A549 treated with dexamethasone at 1 μM for 4 hours (cell line): ENCODE data around the gene HDGF. TPM values are rescaled to one million over a fixed set of nuclear protein-coding genes. Genes with fewer than 3 reads are reported as not detected.

Experiments
- total RNA-seq: library from RNA; stranded (reverse); fragments of 200-300 nt; extraction: Qiagen RNA extraction; gene quantifications from 5 replicates; pipeline ENCODE4 v1.2.3, GENCODE V29; 2022

The HDGF gene
- total RNA-seq: 423 to 447 TPM (median 444 TPM) in 5 replicates

GRCh38 chr1:156751451-156751756 is at the start of gene HDGF:
Gene HDGF (minus strand): TSS chr1:156751675. CDS start chr1:156751429, 246 bp downstream.

DNA sequence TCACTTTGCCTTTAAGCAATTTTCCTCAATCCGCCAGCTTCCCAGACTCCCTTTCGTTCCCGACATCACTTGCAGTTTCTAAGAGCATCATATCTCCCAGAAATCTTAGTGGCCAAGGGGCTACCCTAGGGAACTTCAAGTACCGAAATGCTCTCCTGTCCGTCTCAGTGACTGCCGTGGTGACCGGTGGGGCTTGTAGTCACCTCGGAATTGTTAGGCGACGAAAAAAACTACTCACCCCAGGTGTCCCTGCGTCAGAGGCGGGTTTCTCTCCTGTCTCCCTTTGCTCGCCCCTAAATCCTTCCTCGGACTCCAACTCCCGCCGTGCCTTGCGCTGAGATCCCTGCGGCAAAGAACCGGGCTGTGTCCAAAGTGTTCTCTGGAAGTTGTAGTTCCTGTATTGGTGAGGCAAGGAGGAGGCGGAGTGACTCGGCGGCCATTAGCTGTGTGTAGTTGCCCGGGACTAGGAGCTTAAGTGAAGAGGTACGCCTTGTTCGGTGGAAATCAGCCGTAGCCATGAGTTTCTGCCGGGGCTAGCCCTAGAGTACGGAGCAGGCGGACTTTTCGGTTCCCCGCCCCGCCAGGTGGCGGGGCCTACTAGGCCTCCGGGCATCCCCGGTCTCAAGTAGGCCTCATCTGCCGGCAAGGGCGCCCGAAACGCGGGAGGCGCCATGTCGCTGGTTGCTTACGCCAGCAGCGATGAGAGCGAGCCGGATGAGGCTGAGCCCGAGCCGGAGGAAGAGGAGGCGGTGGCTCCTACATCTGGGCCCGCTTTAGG is 15.8 kb upstream of the HDGF start, which contains the start of gene PRCC:
Gene PRCC, plus strand, starts transcription at position 435 of the 778 bp plus-strand sequence. Its CDS starts 237 bp downstream, at position 672.

DNA sequence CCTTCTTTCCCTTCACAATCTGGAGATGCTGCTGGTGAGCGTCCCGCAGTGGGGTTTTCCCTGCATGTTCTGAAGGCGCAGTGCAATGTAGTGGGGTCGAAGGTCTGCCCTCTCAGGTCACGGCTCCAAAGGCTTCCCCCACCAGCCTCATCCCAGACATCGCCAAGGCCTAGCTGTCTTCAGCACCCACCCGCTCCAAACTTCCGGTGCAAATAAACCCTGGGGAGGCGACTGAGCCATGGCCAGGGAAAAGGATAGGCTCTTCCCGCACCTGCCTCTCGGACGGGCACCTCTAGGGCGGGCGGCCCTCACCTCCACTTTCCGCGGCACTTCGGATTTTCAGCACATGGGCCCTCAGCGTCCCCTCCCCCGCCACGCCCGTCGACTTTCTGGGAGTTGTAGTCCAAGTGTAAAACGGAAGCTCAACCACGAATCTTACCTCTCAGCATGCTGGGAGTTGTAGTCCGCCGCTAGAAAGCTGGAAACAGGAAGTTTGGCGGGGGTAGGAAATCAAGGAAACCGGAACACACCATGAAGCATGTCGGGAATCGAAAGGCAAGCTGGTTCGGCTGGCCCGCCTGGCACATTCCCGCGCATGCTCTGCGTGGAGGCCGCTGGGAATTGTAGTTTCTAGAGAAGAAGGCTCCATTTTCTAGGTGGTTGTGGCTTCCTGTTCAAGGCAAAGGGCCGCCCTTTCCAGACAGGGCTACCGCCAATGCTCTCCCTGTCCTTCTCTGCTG is 10.6 kb downstream of the HDGF start, which contains the start of gene MRPL24:
Gene MRPL24, minus strand, starts transcription at position 348 of the 740 bp plus-strand sequence. CDS start 2,384 bp downstream, outside the sequence.

DNA sequence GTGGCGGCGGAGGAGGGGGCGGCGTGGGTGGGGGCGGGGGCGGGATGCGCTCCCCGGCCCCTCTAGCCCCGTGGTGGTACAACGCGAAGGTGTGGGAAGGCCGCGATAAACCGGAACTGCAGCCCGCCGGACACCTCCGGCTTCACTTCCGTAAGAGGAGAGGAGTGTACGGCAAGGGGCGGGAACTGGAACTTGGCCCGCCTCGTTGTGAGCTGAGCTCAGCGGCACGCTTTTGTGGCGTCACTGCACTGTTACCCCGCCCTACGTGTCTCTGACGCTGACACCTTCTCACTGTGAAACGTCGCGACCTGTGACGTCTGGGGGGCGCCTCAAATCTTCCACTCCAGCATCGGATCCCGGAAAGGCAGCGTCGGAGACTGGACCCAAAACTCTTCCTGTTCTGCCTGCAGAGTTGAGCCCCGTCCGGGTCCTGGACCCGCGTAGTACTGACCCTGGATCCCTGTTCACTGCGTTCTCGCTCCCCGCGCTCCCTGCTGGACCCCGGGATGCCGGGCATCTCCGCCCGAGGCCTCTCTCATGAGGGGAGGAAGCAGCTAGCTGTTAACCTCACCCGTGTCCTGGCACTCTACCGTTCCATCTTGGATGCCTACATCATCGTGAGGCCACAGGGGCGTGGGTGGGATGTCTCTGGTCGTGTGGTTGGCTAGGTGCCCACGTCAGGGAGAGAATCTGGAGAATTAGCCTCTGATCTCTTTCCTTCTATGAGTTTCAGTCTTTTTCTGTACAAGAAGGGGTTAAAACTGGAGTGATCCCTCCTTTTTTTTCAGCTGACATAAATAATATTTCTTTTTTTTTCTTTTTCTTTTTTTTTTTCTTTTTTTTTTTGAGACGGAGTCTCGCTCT is 22.6 kb downstream of the HDGF start, which contains the start of gene ISG20L2:
Gene ISG20L2, minus strand, starts transcription at position 168 of the 864 bp plus-strand sequence. CDS start 1,114 bp downstream, outside the sequence.

GRCh38 chr1:156727926-156728598 is 23.4 kb downstream of the HDGF start, which contains the start of gene METTL25B:
Gene METTL25B (plus strand): TSS chr1:156728469. CDS start chr1:156729105, 636 bp downstream.

GRCh38 chr1:156705321-156705917 is 46.1 kb downstream of the HDGF start, which contains the start of gene CRABP2:
Gene CRABP2 (minus strand): TSS chr1:156705583. CDS start chr1:156705446, 137 bp downstream.

Other genes with a start within 250 kb of the HDGF start
- 9.2 to 20.0 TPM (median 17.9 TPM) in 5 replicates for gene IQGAP3, start 179.1 kb downstream of the HDGF start, total RNA-seq
- gene TTC24, start 172.0 kb downstream of the HDGF start, total RNA-seq: not detected in 5 replicates
- gene NAXE, start 159.9 kb downstream of the HDGF start, total RNA-seq: 148 to 167 TPM (median 154 TPM) in 5 replicates
- 63.7 to 88.0 TPM (median 65.8 TPM) in 5 replicates for gene GPATCH4, start 150.2 kb downstream of the HDGF start, total RNA-seq
- 0.09 to 0.46 TPM (median 0.19 TPM) in 5 replicates for gene HAPLN2, start 132.3 kb downstream of the HDGF start, total RNA-seq
- 0.11 to 0.14 TPM in 2 of 5 replicates, not detected in the others for gene BCAN, start 109.6 kb downstream of the HDGF start, total RNA-seq
- gene NES, start 74.3 kb downstream of the HDGF start, total RNA-seq: 1.3 TPM in 5 replicates
- 7.2 to 11.0 TPM (median 8.9 TPM) in 5 replicates for gene CRABP2, start 46.1 kb downstream of the HDGF start, total RNA-seq
- gene METTL25B, start 23.2 kb downstream of the HDGF start, total RNA-seq: 20.9 to 24.1 TPM (median 23.2 TPM) in 5 replicates
- 40.1 to 53.8 TPM (median 46.0 TPM) in 5 replicates for gene ISG20L2, start 22.9 kb downstream of the HDGF start, total RNA-seq
- gene MRPL24, start 10.6 kb downstream of the HDGF start, total RNA-seq: 189 to 212 TPM (median 200 TPM) in 5 replicates
- gene PRCC, start 15.9 kb upstream of the HDGF start, total RNA-seq: 63.4 to 85.5 TPM (median 76.8 TPM) in 5 replicates
- 2.5 to 4.6 TPM (median 3.3 TPM) in 5 replicates for gene SH2D2A, start 65.2 kb upstream of the HDGF start, total RNA-seq
- gene INSRR, start 107.4 kb upstream of the HDGF start, total RNA-seq: not detected in 5 replicates
- gene NTRK1, start 109.2 kb upstream of the HDGF start, total RNA-seq: 0.06 to 0.16 TPM (median 0.08 TPM) in 4 of 5 replicates, not detected in the other
- 5.0 to 9.3 TPM (median 6.5 TPM) in 5 replicates for gene PEAR1, start 142.0 kb upstream of the HDGF start, total RNA-seq
- gene LRRC71, start 169.0 kb upstream of the HDGF start, total RNA-seq: 0.08 to 0.12 TPM (median 0.10 TPM) in 5 replicates